Mucosa of descending colon (tissue), 3 donors: ENCODE data around the gene ERC1. TPM values are rescaled to one million over a fixed set of nuclear protein-coding genes. Genes with fewer than 3 reads are reported as not detected.

Experiments
- ATAC-seq: fragments of 200-7000 bp; cut with Tn5 transposase; one replicate; pipeline ENCODE4 v1.9.1; 2020; ENCODE audit warnings: mild to moderate bottlenecking, moderate library complexity
- DNase-seq, 3 donors: peaks; one replicate each; pipeline ENCODE4 v3.0.0-alpha.2; 2020
- H3K36me3 ChIP-seq: fragments of 200-600 bp; one replicate; pipeline ENCODE4 v1.8.0; 2021; ENCODE audit warnings: low read depth, mild to moderate bottlenecking
- H3K4me1 ChIP-seq: fragments of 200-600 bp; one replicate; pipeline ENCODE4 v1.8.0; 2021; ENCODE audit warnings: low read depth, mild to moderate bottlenecking
- H3K4me3 ChIP-seq: fragments of 200-600 bp; one replicate; pipeline ENCODE4 v1.8.0; 2021; ENCODE audit warnings: mild to moderate bottlenecking
- H3K9me3 ChIP-seq: fragments of 200-600 bp; one replicate; pipeline ENCODE4 v1.8.0; 2021; ENCODE audit warnings: mild to moderate bottlenecking
- CTCF ChIP-seq: fragments of 200-600 bp; IDR thresholded peaks from one replicate; pipeline ENCODE4 v1.8.0; 2022; ENCODE audit warnings: antibody characterized with exemption, mild to moderate bottlenecking
- intact Hi-C, 2 donors: fragments of 100-400 bp; cut with DNase I in 1 of 2; cut with micrococcal nuclease in 1 of 2; formaldehyde crosslinking; loops; one replicate each; pipeline versions ENCODE4 v1.11.0 to v1.11.1; 2022; cut with DNase I, micrococcal nuclease
- total RNA-seq, 3 donors: library from RNA; stranded (reverse); fragmentation: NEBNext Ultra II Directional in 2 of 3; extraction: Animal tissue kit (Norgen Biotek cat#: 25700) in 2 of 3; gene quantifications; one replicate each; pipeline versions ENCODE4 v1.2.1 to v1.2.4, GENCODE V29; 2021 to 2023
- donor health status: DM: no; HTN: no; CAD: no; lungs with moderate emphysema.
- donor health status: DM: no; HTN: no; CAD: no.
- donor health status: DM: no; HTN: yes; CAD: no.

Gene ERC1
- total RNA-seq, 3 donors from 2014 or later, result 42.6 to 76.3 (median 49.6) TPM

- Histone ChIP-seq H3K4me3 (no peak overlapping the region), H3K4me1 (no peaks in the 10 kb centered on the region), H3K36me3 (no peaks in the 10 kb centered on the region), H3K9me3 (peaks cover 3% of the 10 kb centered on the region)
- no peak for ATAC-seq
- no peak for TF ChIP-seq CTCF
- no peak for DNase-seq
- intact Hi-C loops, result no loop called here
Measured at GRCh38 chr12:1069846-1070245, 78.8 kb downstream of the ERC1 start.

GRCh38 chr12:1071182-1071581, 80.2 kb downstream of the ERC1 start:
- H3K4me3 ChIP-seq, result no peak overlapping the region
- no peak for TF ChIP-seq CTCF
- DNase-seq (no peak), ATAC-seq (no peak)
- H3K9me3 ChIP-seq, result no peaks in the 10 kb centered on the region
- intact Hi-C loops, result no loop called here
- H3K36me3 ChIP-seq, result no peaks in the 10 kb centered on the region
- no peaks in the 10 kb centered on the region for H3K4me1 ChIP-seq

- H3K36me3 ChIP-seq, result no peaks in the 10 kb centered on the region
- no peak for DNase-seq
- TF ChIP-seq CTCF, result no peak
- no peak for ATAC-seq
- H3K4me3 ChIP-seq, result no peak overlapping the region
- intact Hi-C loops, result no loop called here
- H3K9me3 ChIP-seq, result no peaks in the 10 kb centered on the region
- no peaks in the 10 kb centered on the region for H3K4me1 ChIP-seq
Measured at GRCh38 chr12:1073652-1074051, 82.6 kb downstream of the ERC1 start.

- ATAC-seq (no peak), DNase-seq (no peak)
- Histone ChIP-seq H3K9me3 (no peaks in the 10 kb centered on the region), H3K4me1 (no peaks in the 10 kb centered on the region), H3K4me3 (no peak overlapping the region), H3K36me3 (no peaks in the 10 kb centered on the region)
- intact Hi-C loops, result no loop called here
- no peak for TF ChIP-seq CTCF
Measured at GRCh38 chr12:1077036-1077803, 86.2 kb downstream of the ERC1 start.

- no peak for ATAC-seq
- intact Hi-C loops, result no loop called here
Measured at GRCh38 chr12:1078002-1078401, 87.0 kb downstream of the ERC1 start.

More at GRCh38 chr12:1078002-1078401, 87.0 kb downstream of the ERC1 start:
- Histone ChIP-seq H3K9me3 (no peaks in the 10 kb centered on the region), H3K4me1 (no peaks in the 10 kb centered on the region), H3K4me3 (no peak overlapping the region), H3K36me3 (no peaks in the 10 kb centered on the region)
- no peak for TF ChIP-seq CTCF
- DNase-seq, result no peak
